ENCODE data around the gene EXOC1. TPM values are rescaled to one million over a fixed set of nuclear protein-coding genes. Genes with fewer than 3 reads are reported as not detected.

Gene EXOC1
- total RNA-seq, 1 experiment from 2014 or later = 24.1 TPM

DNA sequence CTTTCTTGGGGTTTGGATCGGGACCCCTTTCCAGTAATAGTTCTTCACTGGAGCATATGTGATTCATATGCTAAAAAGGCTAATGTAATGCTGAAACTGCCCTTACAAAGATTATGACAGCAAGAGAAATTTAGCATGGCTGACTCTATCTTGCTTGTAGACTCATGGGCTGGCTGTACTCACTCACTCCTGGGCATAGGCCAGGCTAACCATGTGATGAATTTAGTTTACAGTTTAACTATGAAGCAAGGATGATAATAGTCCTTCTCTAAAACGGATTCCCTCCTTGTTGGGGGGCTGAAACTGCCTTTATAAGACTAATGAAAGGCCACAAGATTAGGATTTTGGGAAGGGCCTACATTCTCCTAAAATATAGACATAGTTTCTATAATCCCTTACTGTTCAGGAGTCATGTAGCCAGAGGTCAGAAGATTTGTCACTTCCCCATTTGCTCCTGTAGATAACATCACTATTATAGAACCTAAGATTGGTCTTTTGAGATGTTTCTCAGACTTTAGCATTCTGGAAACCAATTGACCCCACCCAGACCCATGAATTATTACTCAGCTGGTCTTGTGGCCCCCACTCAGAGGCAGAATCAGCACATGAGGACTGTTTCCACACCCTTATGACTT lies 74.5 kb downstream of the EXOC1 start:
- CTCF ChIA-PET = no interaction called here
- BruUV-seq (replicated peaks) = no TSS peak
- no peak overlapping the region for H3K4me3 ChIP-seq (ENCODE audit: low read depth in 2 of 2, low read length in 2 of 2)
- ATAC-seq (no peak), DNase-seq (ENCODE audit: low read depth, low spot score) (no peak)
- H3K36me3 ChIP-seq (ENCODE audit: control insufficient read depth, insufficient read depth, low read length) = no peaks in the 10 kb centered on the region
- intact Hi-C loops (cut with micrococcal nuclease; ENCODE audit: unreplicated experiment) (no loop called here), in situ Hi-C loops (cut with HindIII; ENCODE audit: low pct_unique_long_range_greater_than_20kb, low sequenced_read_pairs) (no loop called here)
- TF ChIP-seq, protein P1, sequence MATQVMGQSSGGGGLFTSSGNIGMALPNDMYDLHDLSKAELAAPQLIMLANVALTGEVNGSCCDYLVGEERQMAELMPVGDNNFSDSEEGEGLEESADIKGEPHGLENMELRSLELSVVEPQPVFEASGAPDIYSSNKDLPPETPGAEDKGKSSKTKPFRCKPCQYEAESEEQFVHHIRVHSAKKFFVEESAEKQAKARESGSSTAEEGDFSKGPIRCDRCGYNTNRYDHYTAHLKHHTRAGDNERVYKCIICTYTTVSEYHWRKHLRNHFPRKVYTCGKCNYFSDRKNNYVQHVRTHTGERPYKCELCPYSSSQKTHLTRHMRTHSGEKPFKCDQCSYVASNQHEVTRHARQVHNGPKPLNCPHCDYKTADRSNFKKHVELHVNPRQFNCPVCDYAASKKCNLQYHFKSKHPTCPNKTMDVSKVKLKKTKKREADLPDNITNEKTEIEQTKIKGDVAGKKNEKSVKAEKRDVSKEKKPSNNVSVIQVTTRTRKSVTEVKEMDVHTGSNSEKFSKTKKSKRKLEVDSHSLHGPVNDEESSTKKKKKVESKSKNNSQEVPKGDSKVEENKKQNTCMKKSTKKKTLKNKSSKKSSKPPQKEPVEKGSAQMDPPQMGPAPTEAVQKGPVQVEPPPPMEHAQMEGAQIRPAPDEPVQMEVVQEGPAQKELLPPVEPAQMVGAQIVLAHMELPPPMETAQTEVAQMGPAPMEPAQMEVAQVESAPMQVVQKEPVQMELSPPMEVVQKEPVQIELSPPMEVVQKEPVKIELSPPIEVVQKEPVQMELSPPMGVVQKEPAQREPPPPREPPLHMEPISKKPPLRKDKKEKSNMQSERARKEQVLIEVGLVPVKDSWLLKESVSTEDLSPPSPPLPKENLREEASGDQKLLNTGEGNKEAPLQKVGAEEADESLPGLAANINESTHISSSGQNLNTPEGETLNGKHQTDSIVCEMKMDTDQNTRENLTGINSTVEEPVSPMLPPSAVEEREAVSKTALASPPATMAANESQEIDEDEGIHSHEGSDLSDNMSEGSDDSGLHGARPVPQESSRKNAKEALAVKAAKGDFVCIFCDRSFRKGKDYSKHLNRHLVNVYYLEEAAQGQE (IDR thresholded peaks at IDR 0.05; ENCODE audit: insufficient read depth in 1 of 2, low read depth in 2 of 2, low read length in 1 of 2) = no peak
- H3K27me3 ChIP-seq (ENCODE audit: control insufficient read depth, insufficient read depth, low read length) = no peaks in the 10 kb centered on the region
- H3K4me1 ChIP-seq (ENCODE audit: control insufficient read depth, insufficient read depth, low read length) = no peaks in the 10 kb centered on the region
- POLR2A ChIA-PET = no interaction called here
- no peaks in the 10 kb centered on the region for H3K9me3 ChIP-seq (ENCODE audit: control insufficient read depth, insufficient read depth, low read depth, low read length)
- no peak overlapping the region for H3K27ac ChIP-seq (ENCODE audit: low read length)

DNA sequence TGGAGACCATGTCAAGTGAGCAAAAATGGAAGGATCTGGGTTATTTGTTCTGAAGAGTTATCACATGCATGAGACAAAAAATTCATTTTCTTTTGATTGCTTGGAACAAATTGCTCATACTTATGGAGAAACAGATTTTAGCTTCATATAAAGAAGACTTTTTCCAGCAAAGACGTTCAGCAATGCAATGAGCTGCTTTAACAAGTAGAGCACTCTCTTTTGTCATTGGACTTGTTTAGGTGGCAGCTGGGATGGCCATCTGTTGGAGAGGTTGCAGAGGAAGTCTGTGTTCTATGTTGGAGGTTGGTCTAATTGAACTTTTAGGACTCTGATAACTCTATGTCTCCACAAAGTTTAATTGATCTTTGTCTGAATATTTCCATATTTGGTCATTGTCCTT lies 75.4 kb downstream of the EXOC1 start:
- CTCF ChIA-PET = no interaction called here

More for the DNA sequence above, 75.4 kb downstream of the EXOC1 start:
- TF ChIP-seq, protein P2, sequence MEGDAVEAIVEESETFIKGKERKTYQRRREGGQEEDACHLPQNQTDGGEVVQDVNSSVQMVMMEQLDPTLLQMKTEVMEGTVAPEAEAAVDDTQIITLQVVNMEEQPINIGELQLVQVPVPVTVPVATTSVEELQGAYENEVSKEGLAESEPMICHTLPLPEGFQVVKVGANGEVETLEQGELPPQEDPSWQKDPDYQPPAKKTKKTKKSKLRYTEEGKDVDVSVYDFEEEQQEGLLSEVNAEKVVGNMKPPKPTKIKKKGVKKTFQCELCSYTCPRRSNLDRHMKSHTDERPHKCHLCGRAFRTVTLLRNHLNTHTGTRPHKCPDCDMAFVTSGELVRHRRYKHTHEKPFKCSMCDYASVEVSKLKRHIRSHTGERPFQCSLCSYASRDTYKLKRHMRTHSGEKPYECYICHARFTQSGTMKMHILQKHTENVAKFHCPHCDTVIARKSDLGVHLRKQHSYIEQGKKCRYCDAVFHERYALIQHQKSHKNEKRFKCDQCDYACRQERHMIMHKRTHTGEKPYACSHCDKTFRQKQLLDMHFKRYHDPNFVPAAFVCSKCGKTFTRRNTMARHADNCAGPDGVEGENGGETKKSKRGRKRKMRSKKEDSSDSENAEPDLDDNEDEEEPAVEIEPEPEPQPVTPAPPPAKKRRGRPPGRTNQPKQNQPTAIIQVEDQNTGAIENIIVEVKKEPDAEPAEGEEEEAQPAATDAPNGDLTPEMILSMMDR (IDR thresholded peaks at IDR 0.05) = no peak
- TF ChIP-seq SIN3A (IDR thresholded peaks at IDR 0.05; ENCODE audit: borderline replicate concordance, insufficient read depth, low read depth, low read length) (no peak), POLR2AphosphoS5 (IDR thresholded peaks at IDR 0.05; ENCODE audit: low read depth, low read length) (no peak)
- TF ChIP-seq, protein P1 (IDR thresholded peaks at IDR 0.05; ENCODE audit: insufficient read depth in 1 of 2, low read depth in 2 of 2, low read length in 1 of 2) = no peak
- Histone ChIP-seq H3K27ac (ENCODE audit: low read length) (no peak overlapping the region), H3K4me1 (ENCODE audit: control insufficient read depth, insufficient read depth, low read length) (no peaks in the 10 kb centered on the region), H3K36me3 (ENCODE audit: control insufficient read depth, insufficient read depth, low read length) (no peaks in the 10 kb centered on the region), H3K4me3 (ENCODE audit: low read depth in 2 of 2, low read length in 2 of 2) (no peak overlapping the region), H3K27me3 (ENCODE audit: control insufficient read depth, insufficient read depth, low read length) (no peaks in the 10 kb centered on the region), H3K9me3 (ENCODE audit: control insufficient read depth, insufficient read depth, low read depth, low read length) (no peaks in the 10 kb centered on the region)
- ATAC-seq = no peak
- DNase-seq (ENCODE audit: low read depth, low spot score) = no peak
- no TSS peak for BruUV-seq (replicated peaks)
- in situ Hi-C loops (cut with HindIII; ENCODE audit: low pct_unique_long_range_greater_than_20kb, low sequenced_read_pairs) = no loop called here
- POLR2A ChIA-PET = no interaction called here
- intact Hi-C loops (cut with micrococcal nuclease; ENCODE audit: unreplicated experiment) = no loop called here
